HepG2 (cell line): ENCODE measurements around the gene CPB1. TPM values are rescaled to one million over a fixed set of nuclear protein-coding genes. Genes with fewer than 3 reads are reported as not detected.

ENCODE experiments used
- ATF6 ChIP-seq: sonication (generic); formaldehyde crosslinking; conservative IDR thresholded peaks from 2 replicates; pipeline ENCODE4 v1.4.0; 2020; ENCODE audit warnings: missing genetic modification reagents
- CSRNP1 ChIP-seq: sonication (generic); formaldehyde crosslinking; IDR thresholded peaks from 2 replicates; pipeline ENCODE4 v1.8.1; 2023; ENCODE audit warnings: mild to moderate bottlenecking, missing genetic modification reagents
- ERF ChIP-seq: IDR thresholded peaks from 2 replicates; pipeline ENCODE4 v1.6.1; 2018; ENCODE audit warnings: missing biosample characterization, missing genetic modification reagents
- GTF2F1 ChIP-seq: fragments of 150-350 bp; IDR thresholded peaks from 2 replicates; pipeline ENCODE4 v1.6.1; 2014; ENCODE audit warnings: low read length
- HIVEP1 ChIP-seq: sonication (generic); formaldehyde crosslinking; IDR thresholded peaks from 2 replicates; pipeline ENCODE4 v1.4.0; 2020; ENCODE audit warnings: mild to moderate bottlenecking, missing genetic modification reagents
- HNF4G ChIP-seq, 2 experiments: sonication (generic) in 1 of 2; formaldehyde crosslinking in 1 of 2; IDR thresholded peaks; 2 replicates each; pipeline versions ENCODE4 v1.4.0 to v1.6.1; 2011 to 2020; ENCODE audit warnings: borderline replicate concordance in 2 of 2, low read depth in 2 of 2, mild to moderate bottlenecking in 2 of 2, low read length in 1 of 2, missing genetic modification reagents in 1 of 2, moderate library complexity in 1 of 2
- IKZF1 ChIP-seq: fragments of 450-650 bp; IDR thresholded peaks from 2 replicates; pipeline ENCODE4 v1.7.1; 2016
- MIXL1 ChIP-seq: IDR thresholded peaks from 2 replicates; pipeline ENCODE4 v1.6.1; 2016
- NFATC3 ChIP-seq: sonication (generic); formaldehyde crosslinking; IDR thresholded peaks from 2 replicates; pipeline ENCODE4 v1.5.1; 2020; ENCODE audit warnings: mild to moderate bottlenecking, missing genetic modification reagents
- NFRKB ChIP-seq: fragments of 450-650 bp; IDR thresholded peaks from 2 replicates; pipeline ENCODE4 v1.6.1; 2017
- RAD21 ChIP-seq: fragments of 450-650 bp; formaldehyde crosslinking; IDR thresholded peaks from 2 replicates; pipeline ENCODE4 v1.5.0; 2020; ENCODE audit warnings: mild to moderate bottlenecking
- RFX1 ChIP-seq: fragments of 450-650 bp; IDR thresholded peaks from 2 replicates; pipeline ENCODE4 v1.6.1; 2017
- SMC3 ChIP-seq: IDR thresholded peaks from 2 replicates; pipeline ENCODE4 v1.6.1; 2011; ENCODE audit warnings: low read length, improper control_type of control experiment
- STAG1 ChIP-seq: sonication (generic); formaldehyde crosslinking; IDR thresholded peaks from 2 replicates; pipeline ENCODE4 v1.4.0; 2020; ENCODE audit warnings: missing genetic modification reagents
- THAP7 ChIP-seq: sonication (generic); formaldehyde crosslinking; IDR thresholded peaks from 2 replicates; pipeline ENCODE4 v1.8.1; 2023; ENCODE audit warnings: mild to moderate bottlenecking, missing genetic modification reagents
- TP53 ChIP-seq: sonication (generic); formaldehyde crosslinking; conservative IDR thresholded peaks from 2 replicates; pipeline ENCODE4 v1.4.0; 2020; ENCODE audit warnings: missing genetic modification reagents
- YEATS4 ChIP-seq: sonication (generic); formaldehyde crosslinking; IDR thresholded peaks from 2 replicates; pipeline ENCODE4 v1.4.0; 2020; ENCODE audit warnings: missing genetic modification reagents, borderline replicate concordance
- ZBTB2 ChIP-seq: sonication (generic); formaldehyde crosslinking; IDR thresholded peaks from 2 replicates; pipeline ENCODE4 v1.8.0; 2022; ENCODE audit warnings: low read depth, missing genetic modification reagents
- ZBTB3 ChIP-seq: sonication (generic); formaldehyde crosslinking; IDR thresholded peaks from 2 replicates; pipeline ENCODE4 v1.4.0; 2020; ENCODE audit warnings: low read depth, mild to moderate bottlenecking, moderate library complexity, missing genetic modification reagents, borderline replicate concordance
- ZBTB34 ChIP-seq: sonication (generic); formaldehyde crosslinking; IDR thresholded peaks from 2 replicates; pipeline ENCODE4 v1.8.0; 2022; ENCODE audit warnings: mild to moderate bottlenecking, missing genetic modification reagents
- ZNF331 ChIP-seq: sonication (generic); formaldehyde crosslinking; IDR thresholded peaks from 2 replicates; pipeline ENCODE4 v1.4.0; 2020; ENCODE audit warnings: missing genetic modification reagents
- ZNF569 ChIP-seq: sonication (generic); formaldehyde crosslinking; IDR thresholded peaks from 2 replicates; pipeline ENCODE4 v1.5.0; 2020; ENCODE audit warnings: mild to moderate bottlenecking, missing genetic modification reagents, moderate library complexity, borderline replicate concordance
- ZNF674 ChIP-seq: sonication (generic); formaldehyde crosslinking; IDR thresholded peaks from 2 replicates; pipeline ENCODE4 v1.5.0; 2020; ENCODE audit warnings: low read depth, mild to moderate bottlenecking, missing genetic modification reagents
- ZNF773 ChIP-seq: sonication (generic); formaldehyde crosslinking; IDR thresholded peaks from 2 replicates; pipeline ENCODE4 v1.4.0; 2020; ENCODE audit warnings: missing genetic modification reagents, borderline replicate concordance
- ZSCAN22 ChIP-seq: sonication (generic); formaldehyde crosslinking; IDR thresholded peaks from 2 replicates; pipeline ENCODE4 v1.4.0; 2020; ENCODE audit warnings: mild to moderate bottlenecking, missing genetic modification reagents
- ZSCAN31 ChIP-seq: sonication (generic); formaldehyde crosslinking; IDR thresholded peaks from 2 replicates; pipeline ENCODE4 v1.5.0; 2020; ENCODE audit warnings: low read depth, mild to moderate bottlenecking, missing genetic modification reagents
- polyA plus RNA-seq, 8 experiments: library from polyadenylated mRNA; depleted of rRNA in 3 of 8; stranded (reverse) in 7 of 8; unstranded in 1 of 8; fragments of >200 nt; fragmentation: Illumina TruSeq in 4 of 8; extraction: Trizol in 4 of 8; gene quantifications; 2 replicates each; pipeline versions ENCODE4 v1.2.1 to v1.2.3, GENCODE V29; 2011 to 2016; ENCODE audit warnings: low read depth in 4 of 8, missing spikeins in 1 of 8, mixed read lengths in 1 of 8; ENCODE audit not compliant: insufficient read depth in 1 of 8
- total RNA-seq, 5 experiments: library from RNA; depleted of rRNA; stranded (reverse); fragments of >200 nt; fragmentation: Illumina TruSeq; extraction: Trizol; gene quantifications; 2 replicates each; pipeline ENCODE4 v1.2.3, GENCODE V29; 2016; ENCODE audit warnings: low read depth in 1 of 5

The CPB1 gene
- total and polyA plus RNA-seq, 2 of the 13 experiments (the other 11 are each of a cell fraction or from before 2014, with no cell fraction given) = not detected

GRCh38 chr3:148861277-148861869 lies 33.8 kb downstream of the CPB1 start (continued):
- TF ChIP-seq ZNF773 (CRISPR knock-in tag) (no peak), RAD21 (CRISPR knock-in tag) (peak; percentile 43; the same call in 1 of the 2 replicates), ATF6 (no peak), ERF (CRISPR knock-in tag) (no peak), STAG1 (CRISPR knock-in tag) (peak; percentile 51), YEATS4 (CRISPR knock-in tag) (no peak), ZBTB2 (CRISPR knock-in tag) (no peak), RFX1 (no peak), NFATC3 (CRISPR knock-in tag) (no peak), ZSCAN31 (CRISPR knock-in tag) (no peak), ZNF569 (CRISPR knock-in tag) (no peak), ZSCAN22 (CRISPR knock-in tag) (no peak), GTF2F1 (no peak), ZNF674 (CRISPR knock-in tag) (no peak), SMC3 (peak; percentile 57), HNF4G (IDR thresholded peaks at IDR 0.05; ENCODE audit: borderline replicate concordance, low read depth, low read length) (no peak), HNF4G (CRISPR knock-in tag; IDR thresholded peaks at IDR 0.05; ENCODE audit: borderline replicate concordance, low read depth) (no peak), MIXL1 (peak; percentile 92), HIVEP1 (CRISPR knock-in tag) (no peak), TP53 (CRISPR knock-in tag) (no peak), ZBTB34 (no peak), ZBTB3 (CRISPR knock-in tag) (no peak), THAP7 (CRISPR knock-in tag) (no peak), CSRNP1 (CRISPR knock-in tag) (no peak), IKZF1 (no peak), ZNF331 (CRISPR knock-in tag) (no peak), NFRKB (no peak)
